NCI-H1436 (cell line): ENCODE measurements around the gene AMFR.
"Not testable (repeated sequence)": the region's sequence is repeated elsewhere in the genome, so short reads cannot be mapped to it uniquely, and the experiment has no call there.

Experiments
- DNase-seq: peaks from one replicate; lab custom pipeline; 2025; lab: John Stamatoyannopoulos, UW

The AMFR gene

DNA sequence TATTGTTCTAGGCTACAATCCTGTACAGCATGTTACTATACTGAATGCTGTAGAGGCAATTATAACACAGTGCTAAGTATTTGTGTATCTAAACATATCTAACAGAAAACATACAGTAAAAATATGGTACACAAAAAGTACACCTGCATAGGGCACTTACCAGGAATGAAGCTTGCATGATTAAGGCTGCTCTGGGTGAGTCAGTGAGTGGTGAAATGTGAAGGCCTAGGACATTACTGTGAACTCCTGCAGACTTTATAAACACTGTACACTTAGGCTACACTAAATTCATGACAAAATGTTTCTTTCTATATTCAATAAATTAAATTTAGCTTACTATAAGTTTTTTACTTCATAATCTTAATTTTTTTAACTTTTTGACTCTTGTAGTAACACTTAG, 37.1 kb downstream of the AMFR start:
- DNase-seq, result no peak

DNA sequence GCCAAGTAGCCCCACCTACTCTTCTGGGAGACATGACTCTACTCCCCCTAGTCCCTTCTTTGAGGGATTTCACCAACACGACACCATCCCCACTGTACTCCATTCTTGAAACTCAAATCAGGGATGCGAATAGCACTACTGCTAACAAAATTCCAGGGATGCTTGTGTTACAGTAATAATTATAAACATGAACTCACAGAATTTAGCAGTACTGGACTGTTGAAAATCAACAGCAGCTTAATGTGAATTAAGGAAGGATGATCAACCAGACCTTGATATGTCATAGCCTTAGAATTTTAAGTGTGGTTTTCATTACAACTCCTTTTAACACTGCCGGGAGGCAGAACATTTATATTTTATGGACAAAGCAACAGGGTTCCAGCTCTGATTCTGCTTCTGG, 37.9 kb downstream of the AMFR start:
- no peak for DNase-seq

GRCh38 chr16:56384074-56384721, 41.1 kb downstream of the AMFR start:
- no peak for DNase-seq

- no peak for DNase-seq
Observed at GRCh38 chr16:56382901-56383355, 42.4 kb downstream of the AMFR start.

DNA sequence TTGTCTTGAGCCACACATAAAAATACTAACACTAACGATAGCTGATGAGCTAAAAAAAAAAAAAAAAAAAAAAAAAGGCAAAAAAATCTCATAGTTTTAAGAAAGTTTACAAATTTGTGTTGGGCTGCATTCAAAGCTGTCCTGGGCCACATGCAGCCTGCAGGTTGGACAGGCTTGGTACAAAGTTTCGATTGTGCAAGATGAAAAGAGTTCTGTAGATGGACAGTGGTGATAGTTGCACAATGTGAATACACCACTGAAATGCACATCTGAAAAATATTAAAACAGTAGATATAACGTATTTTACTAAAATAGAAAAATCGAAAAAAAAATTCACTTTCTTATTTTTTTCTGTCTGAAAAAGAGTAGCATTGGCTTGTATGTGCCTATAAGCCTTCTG, 42.9 kb downstream of the AMFR start:
- DNase-seq, result no peak

DNA sequence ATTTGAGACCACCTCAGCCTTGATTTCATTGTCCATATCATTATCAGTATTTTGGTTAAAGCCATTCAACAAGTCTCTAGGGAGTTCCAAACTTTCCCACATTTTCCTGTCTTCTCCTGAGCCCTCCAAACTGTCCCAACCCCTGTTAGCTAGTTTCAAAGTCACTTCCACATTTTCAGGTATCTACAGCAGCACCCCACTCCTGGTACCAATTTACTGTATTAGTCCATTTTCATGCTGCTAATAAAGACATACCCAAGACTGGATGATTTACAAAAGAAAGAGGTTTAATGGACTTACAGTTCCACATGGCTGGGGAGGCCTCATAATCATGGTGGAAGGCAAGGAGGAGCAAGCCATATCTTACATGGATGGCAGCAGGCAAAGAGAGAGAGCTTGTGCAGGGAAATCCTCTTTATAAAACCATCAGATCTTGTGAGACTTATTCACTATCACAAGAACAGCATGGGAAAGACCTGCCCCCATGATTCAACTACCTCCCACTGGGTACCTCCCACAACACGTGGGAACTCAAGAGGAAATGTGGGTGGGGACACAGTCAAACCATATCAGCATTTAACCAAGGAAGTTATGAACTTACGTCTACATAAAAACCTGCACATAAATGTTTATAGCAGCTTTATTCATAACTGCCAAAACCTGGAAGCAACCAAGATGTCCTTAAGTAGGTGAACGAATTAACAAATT, 44.4 kb downstream of the AMFR start:
- DNase-seq, result not testable (repeated sequence)

GRCh38 chr16:56379044-56379443, 46.3 kb downstream of the AMFR start:
- not testable (repeated sequence) for DNase-seq

GRCh38 chr16:56375792-56376191, 49.6 kb downstream of the AMFR start:
- not testable (repeated sequence) for DNase-seq

- DNase-seq, result no peak
Observed at GRCh38 chr16:56373003-56373402, 52.3 kb downstream of the AMFR start.

DNA sequence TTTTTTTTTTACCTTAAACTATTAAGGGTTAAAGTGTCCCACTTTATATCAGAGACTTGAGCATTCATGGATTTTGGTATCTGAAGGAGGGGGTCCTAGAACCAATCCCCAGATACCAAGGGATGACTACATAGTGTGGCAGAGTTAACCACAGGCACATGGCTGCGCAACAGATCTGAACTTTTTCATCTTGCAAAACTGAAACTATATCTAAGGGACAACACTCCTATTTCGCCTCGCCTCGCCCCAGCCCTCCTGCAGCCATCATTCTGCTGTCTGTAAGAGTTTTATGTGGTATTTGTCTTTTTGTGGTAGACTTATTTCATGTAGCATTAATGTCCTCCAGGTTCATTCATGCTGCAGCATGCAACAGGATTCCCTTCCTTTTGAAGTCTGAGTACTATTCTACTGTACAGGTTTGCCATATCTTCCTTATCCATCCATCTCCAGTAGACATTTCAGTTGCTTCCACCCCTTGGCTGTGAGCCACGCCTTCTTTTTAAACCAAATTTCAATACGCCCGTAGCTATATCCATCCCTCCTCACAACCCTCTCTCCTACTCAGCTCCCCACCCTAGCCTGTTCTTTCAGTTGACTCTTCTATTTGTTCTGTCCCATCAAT, 53.2 kb downstream of the AMFR start:
- DNase-seq, result no peak

DNA sequence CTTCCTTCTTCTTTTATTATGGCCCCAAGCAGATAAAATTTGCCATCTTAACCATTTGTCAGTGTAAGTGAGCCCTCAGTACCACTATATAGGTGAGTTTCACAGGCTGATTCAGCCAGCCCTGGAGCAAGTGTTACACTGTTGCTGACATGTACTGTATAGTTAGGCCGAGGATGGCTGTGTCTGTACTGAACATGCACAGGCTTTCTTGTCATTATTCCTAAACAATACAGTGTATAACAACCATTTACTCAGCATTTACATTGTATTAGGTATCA, 53.7 kb downstream of the AMFR start:
- DNase-seq, result no peak

- no peak for DNase-seq
Observed at GRCh38 chr16:56370875-56371659, 54.3 kb downstream of the AMFR start.

DNA sequence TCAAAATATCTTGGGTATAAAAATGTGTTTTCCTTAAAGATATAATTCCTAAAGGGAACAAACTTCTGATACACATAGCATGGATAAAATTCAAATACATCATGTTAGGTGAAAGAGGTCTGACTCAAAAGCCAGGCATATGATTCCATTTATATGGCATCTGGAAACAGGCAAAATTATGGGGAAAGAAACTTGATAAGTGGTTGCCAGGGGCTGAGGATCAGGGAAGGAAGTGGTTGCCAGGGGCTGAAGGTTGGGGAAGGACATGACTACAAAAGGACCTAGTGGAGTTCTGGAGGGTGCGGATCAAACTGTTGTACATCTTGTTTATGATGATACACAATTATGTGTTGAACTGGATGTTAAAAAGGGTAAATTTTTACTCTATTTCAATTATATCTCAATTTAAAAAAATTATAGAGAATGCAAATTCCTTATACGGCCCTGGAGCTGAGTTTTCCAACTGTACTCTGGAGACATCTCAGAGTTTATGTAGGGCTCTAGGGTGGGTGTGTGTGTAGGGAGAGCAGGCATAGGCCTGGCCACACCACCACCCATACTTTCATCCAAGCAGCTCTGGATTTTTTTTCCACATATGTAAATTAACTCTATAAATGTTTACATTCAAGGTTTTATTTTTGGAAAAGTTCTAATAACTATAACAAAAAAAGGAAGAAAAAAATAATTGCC, 55.0 kb downstream of the AMFR start:
- no peak for DNase-seq

GRCh38 chr16:56369202-56369601, 56.1 kb downstream of the AMFR start:
- no peak for DNase-seq

DNA sequence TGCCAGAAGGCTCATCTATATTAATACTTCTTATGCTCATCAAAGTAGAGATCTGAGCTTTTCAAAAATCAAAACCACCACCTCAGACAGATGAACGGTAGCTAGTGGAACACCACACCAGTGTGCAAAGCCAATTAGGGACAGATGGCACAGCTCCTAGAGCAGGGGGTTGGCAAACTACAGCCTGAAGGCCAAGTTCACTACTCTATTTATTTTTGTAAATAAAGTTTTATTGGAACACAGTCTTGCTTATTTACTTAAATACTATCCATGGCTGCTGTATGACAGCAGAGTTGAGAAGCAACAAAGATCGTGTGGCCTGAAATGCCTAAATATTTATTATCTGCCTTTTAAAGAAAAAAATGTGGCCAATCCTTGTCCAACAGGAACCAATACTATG, 56.8 kb downstream of the AMFR start:
- DNase-seq, result no peak

DNA sequence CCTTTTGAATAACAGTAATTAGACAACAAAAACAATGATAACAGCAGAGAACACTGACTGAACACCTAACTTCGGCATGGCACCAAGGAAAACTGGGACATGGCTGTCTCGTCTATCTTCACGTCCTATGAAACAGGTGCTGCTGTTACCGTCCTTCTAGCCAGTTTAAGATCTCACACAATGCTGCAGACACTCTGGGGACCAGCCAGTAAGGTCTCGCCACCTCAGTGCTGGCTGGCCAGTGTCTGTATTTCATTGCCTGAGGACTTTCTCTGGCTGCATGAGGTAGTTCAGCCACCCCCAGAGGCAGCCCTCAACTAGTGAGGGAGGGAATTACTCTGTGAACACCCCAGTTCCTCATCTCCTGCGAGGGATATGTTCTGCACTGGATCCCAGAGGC, 57.6 kb downstream of the AMFR start:
- DNase-seq, result no peak

DNA sequence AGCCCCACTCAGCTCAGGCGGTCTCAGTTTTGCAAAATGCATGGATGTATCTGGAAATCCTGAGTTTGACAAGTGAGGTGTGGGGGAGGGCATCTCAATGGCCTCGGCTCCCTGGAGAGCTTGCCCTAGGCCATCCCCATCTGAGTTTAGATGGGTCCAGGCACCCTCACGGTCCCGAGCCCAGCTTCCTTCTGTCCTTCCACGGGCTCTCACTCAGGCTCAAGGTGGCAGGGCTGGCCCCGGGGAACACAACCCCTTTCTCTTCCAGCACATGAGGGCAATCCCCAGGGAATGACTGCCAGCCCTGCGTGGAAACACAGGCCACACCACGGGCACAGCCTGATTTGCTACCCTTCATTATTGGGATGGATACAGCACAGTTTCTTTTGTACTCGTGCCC, 58.4 kb downstream of the AMFR start:
- no peak for DNase-seq

- no peak for DNase-seq
Observed at GRCh38 chr16:56365552-56365951, 59.8 kb downstream of the AMFR start.

DNA sequence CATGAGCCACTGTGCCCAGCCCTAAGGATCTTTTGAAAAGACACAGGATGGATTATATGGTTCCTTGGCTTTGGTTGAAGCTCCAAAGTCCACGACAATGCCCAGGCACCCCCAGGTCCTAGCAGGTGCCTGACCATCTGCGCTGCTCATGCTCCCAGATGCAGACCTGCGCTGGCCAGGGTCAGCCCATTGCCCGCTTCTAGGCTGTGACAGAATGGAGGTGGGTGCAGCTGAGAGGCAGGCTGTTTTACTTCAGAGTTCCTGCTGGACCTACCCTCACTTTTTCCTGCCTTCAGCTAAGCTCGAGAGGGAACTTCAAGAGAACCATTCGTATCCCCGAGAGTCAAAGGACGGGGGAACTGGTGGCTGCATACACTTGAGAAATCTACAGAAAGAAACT, 60.5 kb downstream of the AMFR start:
- no peak for DNase-seq

DNA sequence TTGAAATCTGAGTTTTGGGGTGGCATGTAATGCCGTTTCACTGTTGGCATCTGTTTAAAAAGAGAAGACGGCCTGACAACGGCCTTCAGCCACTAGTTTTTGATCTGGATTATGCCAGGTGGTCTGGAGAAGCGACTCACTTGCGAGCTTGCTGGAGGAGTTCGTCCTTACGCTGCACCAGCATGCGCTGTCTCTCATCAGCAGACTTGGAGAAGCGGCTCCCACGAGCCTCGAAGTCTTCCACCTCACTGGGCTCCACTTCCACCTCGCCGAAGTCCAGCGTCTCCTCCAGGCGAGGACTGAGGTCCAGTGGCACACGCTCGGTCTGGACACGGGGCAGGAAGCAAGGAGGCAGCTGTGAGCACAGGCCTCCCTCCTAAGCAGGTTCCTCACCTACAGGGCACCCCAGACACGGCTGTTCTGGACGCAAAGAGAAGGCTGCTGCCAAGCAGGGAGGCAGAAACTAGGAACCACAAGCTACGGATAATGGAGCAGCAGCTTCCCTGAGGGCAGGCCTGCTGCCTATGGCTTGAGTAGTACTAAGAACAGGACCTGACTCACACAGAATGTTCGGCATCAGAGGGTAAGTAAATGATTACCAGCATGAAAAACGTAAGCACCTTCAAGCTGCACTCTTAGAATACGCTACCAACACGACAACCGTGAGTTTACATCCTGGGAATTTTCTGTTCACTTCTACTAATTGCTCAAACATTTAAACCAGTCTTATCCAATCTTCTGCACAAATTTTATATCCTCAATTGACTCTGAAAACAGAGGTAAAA, 61.4 kb downstream of the AMFR start:
- no peak for DNase-seq

- DNase-seq, result no peak
Observed at GRCh38 chr16:56363181-56363716, 62.1 kb downstream of the AMFR start.
